GM08714 (cell line): ENCODE results near the gene ATP5F1D.

Experiments
- H3K4me3 ChIP-seq: fragments of 200-500 bp; sonication (Bioruptor generic); 2 replicates; pipeline ENCODE4 v1.5.1; 2014; ENCODE audit warnings: mild to moderate bottlenecking, low read length, inconsistent platforms
- ZNF274 ChIP-seq: IDR thresholded peaks from 2 replicates; pipeline ENCODE4 v1.6.1; 2012; ENCODE audit warnings: mild to moderate bottlenecking, low read depth, low read length

The ATP5F1D gene

DNA sequence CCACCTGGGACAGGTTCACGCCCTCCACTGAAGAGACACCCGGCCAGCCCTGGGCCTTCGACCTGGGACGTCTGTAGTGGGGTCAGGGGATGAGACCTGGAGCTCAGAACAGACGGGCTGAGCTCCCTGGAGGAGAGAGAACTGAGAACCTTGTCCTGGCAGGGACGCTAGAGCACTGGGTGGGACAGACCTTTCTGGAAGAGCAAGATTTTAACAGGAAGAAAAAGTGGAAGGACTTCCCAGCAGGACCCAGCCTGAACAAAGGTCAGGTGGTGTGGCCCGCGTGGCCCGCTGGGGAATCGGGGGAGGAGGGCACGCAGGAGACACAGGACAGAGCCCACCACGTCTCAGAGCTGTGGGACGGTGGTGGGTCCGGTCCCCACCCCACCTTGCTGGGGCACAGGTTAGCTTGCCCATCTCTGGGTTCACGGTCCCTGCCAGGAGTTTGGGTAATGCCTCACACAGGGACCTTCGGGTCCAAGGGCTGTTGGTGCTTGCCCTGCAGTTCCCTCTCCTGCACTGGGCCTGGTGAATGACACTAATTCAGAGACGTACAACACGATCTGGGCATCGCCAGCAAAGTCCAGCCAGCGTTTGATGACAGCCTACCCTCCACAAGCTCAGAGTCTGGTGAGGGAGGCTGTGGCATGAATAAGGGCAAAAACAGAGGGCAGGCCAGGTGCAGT is 42.9 kb downstream of the ATP5F1D start:
- H3K4me3 ChIP-seq: no peak overlapping the region
- no peak for TF ChIP-seq ZNF274

DNA sequence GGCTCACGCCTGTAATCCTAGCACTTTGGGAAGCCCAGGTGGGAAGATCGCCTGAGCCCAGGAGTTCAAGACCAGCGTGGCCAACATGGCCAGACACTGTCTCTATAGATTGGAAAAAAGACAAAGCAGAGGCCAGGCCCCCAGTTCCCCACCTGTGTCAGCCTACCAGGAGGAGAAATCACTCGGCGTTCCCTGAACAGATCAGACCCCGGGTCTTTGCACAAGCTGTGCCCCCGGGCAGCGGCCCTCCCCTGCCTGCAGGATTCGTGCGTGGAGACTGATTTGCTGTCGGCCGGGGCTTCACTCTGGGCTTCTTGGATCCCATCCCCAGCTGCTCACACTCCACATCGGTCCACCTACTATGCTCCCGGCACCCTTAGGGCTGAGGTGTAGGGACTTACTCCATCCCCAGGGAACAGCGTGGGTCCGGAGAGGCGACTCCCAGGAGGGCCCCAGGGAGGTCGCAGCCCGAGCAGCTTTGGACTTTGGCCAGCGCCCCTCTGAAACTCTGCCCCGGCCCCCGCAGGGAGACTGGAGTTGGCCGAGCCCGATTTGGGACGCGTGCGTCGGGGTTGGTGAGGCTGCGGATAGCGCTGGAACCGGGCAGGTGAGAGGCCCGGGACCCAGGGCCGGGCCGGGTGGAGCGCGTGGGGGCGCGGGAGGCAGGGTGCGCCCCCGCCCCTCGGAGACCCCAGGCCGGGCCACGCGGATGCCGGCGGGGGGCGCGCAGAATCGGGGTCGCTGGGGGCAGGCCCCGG is 43.6 kb downstream of the ATP5F1D start:
- no peak for TF ChIP-seq ZNF274

DNA sequence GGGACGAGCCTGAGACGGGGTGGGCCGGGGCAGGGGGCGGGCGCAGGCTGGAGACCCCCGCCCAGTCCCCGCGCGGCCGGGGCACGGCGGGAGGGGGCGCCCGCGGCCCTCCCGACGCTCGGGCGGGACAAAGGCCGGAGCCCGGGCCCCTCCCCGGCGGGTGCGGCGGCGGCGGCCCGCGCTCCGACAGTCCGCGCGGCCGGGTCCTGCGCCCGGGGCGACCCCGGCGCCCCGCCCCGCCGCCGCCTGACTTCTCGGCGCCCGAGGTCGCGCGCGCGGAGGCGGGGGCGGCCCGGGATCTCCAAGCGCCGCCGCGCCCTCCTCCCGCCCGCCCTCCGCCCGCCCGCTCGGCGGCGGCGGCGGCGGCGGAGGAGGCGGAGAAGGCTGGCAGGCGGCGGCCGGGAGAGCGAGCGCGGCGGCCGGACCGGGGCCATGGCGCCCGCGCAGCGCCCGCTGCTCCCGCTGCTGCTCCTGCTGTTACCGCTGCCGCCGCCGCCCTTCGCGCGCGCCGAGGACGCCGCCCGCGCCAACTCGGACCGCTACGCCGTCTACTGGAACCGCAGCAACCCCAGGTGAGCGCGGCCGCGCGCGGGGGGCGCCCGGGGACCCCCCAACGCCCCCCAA is 44.3 kb downstream of the ATP5F1D start, which contains the start of gene EFNA2:
EFNA2 (plus strand) TSS at position 137 of the 624 bp plus-strand sequence; CDS start at position 433, 296 bp downstream.
- no peak within 1 kb of the TSS for H3K4me3 ChIP-seq
- TF ChIP-seq ZNF274: no peak

More for the DNA sequence above, 43.6 kb downstream of the ATP5F1D start:
- H3K4me3 ChIP-seq: no peak overlapping the region

DNA sequence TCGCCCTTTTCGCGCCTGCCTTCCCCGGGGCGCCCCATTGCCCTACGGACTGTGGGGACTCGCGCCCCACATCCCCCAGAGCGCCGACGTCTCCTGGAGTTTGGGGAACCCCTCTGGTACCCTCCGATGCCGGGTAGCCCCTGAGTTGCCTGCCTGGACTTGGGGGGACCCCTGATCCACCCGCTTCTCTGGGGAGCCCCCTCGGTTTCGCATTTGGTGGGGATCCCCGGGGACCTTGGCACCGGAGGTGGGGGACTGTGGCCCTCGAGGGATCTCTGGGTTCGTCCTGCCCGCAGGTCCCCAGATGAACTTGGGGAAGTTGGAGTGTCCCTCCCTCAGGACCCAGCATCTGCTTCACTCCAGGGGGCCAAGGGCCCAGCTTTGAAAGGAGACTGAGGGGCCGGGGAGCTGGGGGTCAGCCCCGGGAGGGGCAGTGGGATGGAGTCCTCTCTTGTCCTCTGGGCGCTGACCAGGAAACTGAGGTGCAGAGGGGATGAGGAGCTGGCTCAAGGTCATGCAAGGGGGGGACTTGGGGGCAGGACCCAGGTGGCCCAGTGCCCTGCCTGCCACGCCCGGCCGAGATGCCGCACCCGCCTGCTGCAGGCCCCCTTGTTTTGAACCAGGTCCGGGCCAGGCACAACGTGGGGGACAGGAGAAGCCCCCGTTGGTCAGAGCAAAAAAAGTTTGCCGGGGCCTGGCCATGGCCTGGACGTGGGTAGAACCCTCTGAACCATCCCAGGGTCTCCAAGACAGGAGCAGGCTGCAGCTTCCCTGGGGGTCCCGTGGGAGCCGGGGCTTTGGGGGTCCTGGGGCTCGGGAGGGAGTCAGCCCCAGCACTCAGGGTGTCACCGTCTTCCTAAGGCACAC is 45.2 kb downstream of the ATP5F1D start:
- no peak for TF ChIP-seq ZNF274
- H3K4me3 ChIP-seq: no peak overlapping the region

DNA sequence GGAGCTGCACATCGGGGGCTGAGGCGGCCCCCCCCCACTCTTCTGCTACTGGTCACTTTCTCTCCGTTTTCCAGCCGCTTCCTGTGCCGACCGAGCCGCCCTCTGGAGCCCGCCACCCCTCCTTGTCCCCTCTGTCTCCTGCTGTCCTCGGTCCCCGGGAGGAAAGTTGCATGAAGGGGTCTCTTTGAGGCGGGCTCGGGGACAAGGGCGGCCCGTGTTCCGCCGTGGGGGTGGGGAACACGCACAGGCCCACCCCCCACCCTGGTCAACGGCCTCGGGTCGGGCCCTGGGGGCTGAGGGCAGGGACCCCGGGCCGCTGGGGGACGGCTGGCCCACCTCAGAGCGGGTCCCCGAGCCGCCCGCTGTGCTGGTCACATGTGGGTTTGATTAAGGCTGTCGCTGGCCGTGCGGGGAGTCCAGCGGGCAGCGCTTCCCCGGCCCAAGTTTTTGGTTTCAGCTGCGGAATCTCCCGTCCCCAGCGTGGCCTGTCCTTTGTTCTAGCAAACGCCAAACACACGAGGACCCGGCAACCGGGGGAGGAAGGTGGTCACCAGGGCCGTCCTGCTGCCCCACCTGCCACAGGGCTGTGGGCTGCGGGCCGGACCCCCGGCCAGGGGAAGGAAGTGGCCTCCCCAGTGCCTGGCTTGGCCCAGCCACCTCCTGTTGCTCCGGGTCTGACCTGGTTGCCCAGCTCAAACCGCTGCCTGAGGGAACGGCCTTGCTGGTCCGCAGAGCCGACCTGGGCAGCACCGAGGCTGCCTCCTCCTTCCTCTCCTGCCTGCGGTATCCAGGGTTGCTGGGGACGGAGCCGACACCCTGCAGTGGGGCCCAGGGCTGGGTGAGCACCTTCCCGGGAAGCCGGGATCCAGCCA is 46.0 kb downstream of the ATP5F1D start:
- H3K4me3 ChIP-seq: no peak overlapping the region
- no peak for TF ChIP-seq ZNF274

DNA sequence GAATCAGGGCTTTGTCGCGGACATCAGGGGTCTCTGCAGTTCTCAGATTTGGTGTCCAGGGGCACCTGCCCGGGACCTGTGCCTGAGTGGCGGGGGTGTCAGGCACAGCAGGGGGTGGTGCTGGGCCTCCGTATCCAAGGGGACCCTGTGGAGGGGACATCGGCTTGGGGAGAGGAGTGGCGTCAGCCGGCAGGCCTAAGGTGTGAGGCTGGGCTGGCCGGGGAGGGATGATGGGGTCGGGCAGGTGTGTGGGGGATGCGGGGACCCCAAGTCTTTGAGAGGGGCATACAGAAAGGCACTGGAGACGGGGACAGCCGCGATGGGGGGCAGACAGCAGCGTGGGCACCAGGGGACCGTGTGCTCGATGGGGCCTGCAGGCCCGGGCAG is 46.7 kb downstream of the ATP5F1D start:
- no peak overlapping the region for H3K4me3 ChIP-seq
- TF ChIP-seq ZNF274: no peak

DNA sequence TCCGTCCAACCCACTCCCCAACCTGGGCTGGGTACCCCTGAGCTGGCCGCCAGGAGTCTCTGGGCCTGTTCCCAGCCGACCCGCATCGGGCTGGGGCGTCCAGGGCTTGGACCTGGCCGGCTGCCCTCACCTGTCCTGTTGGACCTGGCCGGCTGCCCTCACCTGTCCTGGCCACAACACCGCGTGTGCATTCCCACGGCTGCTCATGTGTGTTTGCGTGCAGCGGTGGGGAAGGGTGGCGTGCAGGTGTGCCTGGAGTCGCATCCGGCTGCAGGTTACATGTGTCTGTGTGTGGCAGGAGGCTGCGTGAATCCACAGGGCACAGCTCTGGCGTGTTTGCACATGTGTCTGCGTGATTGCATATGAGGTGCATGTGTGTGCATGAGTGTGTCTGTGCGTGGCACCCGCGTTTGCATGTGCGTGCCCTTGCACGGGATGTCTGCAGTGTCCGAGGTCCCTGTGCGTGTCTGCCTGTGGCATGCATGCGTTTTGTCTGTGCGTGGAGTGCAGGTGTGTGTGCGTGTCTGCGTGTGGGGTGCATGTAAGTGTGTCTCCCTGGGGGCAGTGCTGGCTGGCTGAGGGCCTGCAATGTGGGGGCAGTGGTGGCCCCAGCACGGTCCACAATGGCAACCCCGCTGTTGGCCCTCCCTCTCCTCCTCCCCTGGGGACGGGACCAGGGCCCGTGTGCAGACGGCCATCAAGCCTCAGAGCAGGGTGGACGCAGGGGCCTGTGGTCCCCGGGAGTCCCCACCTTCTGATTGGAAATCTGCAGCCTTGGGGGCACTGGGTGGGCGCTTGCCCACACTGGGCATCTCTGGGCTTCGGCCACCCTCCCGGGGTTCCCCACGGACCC is 47.5 kb downstream of the ATP5F1D start:
- H3K4me3 ChIP-seq: no peak overlapping the region
- TF ChIP-seq ZNF274: no peak

DNA sequence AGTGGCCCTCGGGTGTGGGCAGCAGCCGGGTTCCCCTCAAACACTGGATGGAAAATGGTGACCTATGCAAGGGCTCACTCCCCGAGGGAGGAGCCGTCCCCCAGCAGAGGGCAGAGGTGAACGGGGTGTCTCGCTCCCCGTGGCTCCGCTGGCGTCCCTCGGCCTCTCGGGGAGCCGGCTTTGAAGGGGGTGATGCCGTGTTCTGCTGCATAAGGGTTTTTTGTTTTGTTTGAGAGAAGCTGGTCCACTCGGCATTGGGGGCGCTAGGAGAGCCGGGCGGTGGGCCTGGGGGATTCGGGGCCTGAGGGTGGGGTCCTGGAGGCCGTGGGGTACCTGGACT is 48.1 kb downstream of the ATP5F1D start:
- TF ChIP-seq ZNF274: no peak
- no peak overlapping the region for H3K4me3 ChIP-seq

DNA sequence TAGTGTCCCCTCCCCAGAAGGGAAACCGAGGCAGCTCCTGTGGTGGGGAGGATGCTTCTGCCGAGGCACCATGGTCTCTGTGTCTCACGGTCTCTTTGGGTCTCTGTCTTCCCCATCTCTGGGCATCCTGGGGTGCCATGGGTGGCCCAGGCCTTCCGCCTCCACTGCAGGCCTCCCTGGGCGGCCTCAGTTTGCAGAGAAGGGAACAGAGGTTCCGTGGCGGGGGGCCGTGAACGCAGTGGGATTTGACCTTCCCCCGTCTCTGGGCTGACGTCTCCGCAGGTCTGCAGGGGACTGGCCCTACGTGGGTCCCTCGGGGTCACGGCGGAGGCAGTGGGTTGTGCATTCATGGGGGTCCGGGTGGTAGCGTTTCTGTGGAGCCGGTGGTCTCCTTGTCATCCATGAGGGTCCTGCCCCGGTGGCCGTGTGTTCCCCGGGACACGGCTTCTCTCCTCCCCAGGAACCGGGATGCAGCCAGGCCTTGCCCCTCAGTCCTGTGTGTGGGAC is 48.7 kb downstream of the ATP5F1D start:
- no peak overlapping the region for H3K4me3 ChIP-seq
- no peak for TF ChIP-seq ZNF274

DNA sequence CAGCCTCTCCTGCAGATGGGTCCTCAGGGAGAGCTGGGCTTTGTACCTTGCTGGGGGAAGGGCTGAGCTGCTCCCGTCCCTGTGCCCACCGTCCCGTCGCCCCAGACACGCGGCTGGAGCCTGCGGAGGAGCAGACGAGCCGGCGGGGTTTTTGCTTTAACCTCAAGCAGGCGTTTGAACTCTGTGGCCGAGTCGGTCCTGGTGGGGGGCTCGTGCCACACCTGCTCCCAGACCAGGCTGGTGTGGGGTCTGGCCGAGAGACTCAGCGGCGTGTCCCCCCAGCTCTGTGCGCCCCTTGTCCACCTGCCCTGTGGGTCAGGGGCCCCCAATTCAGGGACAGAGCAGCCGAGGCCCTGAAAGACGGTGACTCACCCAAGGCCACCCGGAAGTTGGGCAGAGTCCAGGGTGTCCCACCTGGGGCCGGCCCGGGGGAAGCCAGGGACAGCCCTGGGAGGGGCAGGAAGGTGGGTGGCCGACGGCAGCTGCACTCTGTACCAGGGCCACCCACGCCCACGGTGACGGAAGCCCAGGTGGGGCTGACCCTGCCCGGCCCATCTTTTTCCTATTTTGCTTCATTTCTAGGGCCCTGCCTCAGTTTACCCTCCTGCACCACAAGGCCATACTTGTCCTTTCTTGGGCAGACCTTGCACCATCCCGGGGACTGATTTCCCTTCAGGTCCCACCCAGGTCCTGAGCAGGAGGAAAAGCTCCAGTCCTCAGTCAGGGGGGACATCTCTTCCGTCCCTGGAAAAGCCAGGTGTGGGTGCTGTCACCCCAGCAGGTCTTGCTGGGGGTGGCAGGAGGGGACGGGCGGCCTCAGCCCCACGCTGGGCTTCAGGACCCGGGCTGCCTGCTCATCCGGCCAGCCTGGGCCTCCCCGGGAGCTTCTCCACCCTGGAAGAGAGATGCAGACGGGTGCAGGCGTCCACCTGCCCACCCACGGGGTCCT is 49.4 kb downstream of the ATP5F1D start:
- H3K4me3 ChIP-seq: no peak overlapping the region
- no peak for TF ChIP-seq ZNF274

DNA sequence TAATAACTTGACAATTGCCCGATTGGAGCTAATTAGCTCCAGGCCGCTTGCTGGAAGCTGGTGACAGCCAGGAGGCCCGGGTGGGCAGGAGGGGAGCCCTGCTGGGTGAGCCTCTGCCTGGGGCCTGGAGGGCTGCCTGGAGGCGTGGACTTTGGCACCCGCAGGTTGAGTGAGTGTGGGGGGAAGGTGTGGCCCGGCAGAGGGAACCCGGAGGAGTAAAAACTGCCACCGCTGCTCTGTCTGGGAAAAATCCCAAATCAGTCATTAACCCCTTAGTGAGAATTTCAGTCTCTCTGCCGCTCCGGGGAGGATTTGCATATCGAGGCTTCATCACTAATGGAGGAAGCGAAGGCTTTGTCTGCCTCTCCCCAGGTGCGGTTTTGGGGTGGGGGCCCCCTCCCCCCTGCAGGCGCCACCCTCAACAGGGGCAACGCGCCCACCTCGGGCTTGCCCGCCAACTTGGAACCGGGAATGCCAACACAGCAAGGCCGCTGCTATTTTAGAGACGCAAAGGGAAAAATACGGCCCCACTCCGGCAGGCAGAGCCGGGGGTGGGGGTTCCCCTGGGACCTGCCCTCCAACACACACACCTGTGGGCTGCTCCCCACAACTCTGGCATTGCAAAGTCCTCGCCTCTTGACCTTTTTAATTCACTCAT is 50.3 kb downstream of the ATP5F1D start:
- H3K4me3 ChIP-seq: no peak overlapping the region
- no peak for TF ChIP-seq ZNF274
